ENCODE measurements around the gene KIF22.
A peak's percentile ranks its signal among the peaks of the same experiment; 100 is the strongest.

The KIF22 gene

DNA sequence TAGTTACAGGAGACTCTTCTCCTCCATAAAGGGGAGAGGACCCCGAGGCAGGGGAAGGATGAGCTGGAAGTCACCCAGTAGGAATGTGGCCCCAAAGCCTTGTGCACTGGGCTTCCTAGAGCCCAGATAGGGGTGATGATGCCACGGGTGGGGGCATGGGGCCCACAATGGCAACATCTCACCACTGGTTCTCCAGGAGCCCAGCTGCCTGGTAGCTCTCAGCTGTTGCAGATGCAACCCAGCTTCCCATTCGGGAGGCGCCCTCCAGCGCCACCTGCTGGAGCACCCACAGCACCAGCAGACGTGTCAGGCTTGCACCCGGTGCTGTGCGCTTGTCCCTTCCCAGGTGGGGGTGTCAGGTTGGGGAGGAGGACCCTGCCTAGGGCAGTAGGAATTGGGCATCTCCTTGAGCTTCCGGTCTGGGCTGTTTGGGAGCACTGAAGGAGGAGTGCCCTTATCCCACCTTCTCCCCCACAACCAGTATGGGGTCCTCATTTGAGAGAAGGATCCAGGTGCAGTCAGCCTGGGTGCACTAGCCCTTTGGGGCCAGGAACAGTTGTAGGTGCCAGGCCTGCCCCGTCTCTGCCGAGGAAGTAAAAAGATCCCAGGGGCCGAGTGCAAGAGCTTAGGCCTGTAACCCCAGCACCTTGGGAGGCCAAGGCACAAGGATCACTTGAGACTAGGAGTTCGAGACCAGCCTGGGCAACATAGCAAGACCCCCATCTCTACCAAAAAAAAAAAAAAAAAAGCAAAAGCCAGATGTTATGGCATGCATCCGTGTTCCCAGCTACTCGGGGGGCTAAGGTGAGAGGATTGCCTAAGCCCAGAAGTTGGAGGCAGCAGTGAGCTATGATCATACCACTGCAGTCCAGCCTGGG is 58.1 kb downstream of the KIF22 start:
- Histone ChIP-seq H3K4me3 (ENCODE audit: low read depth, low read length) (no peak overlapping the region), H3K27ac (no peak overlapping the region), H3K36me3 (replicated peaks) (peaks cover 61% of the 10 kb centered on the region), H3K27me3 (replicated peaks) (no peaks in the 10 kb centered on the region)
- DNase-seq: peak; percentile 34
- TF ChIP-seq, protein P1, sequence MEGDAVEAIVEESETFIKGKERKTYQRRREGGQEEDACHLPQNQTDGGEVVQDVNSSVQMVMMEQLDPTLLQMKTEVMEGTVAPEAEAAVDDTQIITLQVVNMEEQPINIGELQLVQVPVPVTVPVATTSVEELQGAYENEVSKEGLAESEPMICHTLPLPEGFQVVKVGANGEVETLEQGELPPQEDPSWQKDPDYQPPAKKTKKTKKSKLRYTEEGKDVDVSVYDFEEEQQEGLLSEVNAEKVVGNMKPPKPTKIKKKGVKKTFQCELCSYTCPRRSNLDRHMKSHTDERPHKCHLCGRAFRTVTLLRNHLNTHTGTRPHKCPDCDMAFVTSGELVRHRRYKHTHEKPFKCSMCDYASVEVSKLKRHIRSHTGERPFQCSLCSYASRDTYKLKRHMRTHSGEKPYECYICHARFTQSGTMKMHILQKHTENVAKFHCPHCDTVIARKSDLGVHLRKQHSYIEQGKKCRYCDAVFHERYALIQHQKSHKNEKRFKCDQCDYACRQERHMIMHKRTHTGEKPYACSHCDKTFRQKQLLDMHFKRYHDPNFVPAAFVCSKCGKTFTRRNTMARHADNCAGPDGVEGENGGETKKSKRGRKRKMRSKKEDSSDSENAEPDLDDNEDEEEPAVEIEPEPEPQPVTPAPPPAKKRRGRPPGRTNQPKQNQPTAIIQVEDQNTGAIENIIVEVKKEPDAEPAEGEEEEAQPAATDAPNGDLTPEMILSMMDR (IDR thresholded peaks at IDR 0.05; ENCODE audit: low read depth, low read length, missing control alignments): peak; percentile 96
- in situ Hi-C loops (cut with HindIII; ENCODE audit: low pct_ligation_motif_present, low sequenced_read_pairs): no loop called here

DNA sequence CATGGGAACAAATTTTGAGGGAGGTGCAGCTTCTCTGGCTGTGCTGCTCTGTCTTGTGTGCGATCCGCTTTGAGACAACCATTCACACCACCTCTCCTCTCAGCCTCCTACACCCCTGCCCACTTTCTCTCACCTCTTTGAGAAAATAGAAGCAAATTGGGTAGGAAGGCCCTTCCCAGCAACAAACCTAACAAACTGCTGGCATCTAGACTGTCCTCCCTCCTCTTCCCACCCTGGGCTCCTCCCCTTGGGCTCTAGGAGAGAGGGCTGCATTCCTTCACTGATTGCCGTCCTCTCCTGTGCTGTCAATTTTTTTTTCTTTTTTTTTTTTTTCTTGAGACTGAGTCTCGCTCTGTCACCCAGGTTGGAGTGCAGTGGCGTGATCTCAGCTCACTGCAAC is 59.0 kb downstream of the KIF22 start:
- no peak for DNase-seq
- H3K27me3 ChIP-seq (replicated peaks): no peaks in the 10 kb centered on the region
- H3K36me3 ChIP-seq (replicated peaks): peaks cover 52% of the 10 kb centered on the region
- H3K27ac ChIP-seq: no peak overlapping the region
- H3K4me3 ChIP-seq (ENCODE audit: low read depth, low read length): no peak overlapping the region
- TF ChIP-seq, protein P1 (IDR thresholded peaks at IDR 0.05; ENCODE audit: low read depth, low read length, missing control alignments): no peak
- in situ Hi-C loops (cut with HindIII; ENCODE audit: low pct_ligation_motif_present, low sequenced_read_pairs): no loop called here

DNA sequence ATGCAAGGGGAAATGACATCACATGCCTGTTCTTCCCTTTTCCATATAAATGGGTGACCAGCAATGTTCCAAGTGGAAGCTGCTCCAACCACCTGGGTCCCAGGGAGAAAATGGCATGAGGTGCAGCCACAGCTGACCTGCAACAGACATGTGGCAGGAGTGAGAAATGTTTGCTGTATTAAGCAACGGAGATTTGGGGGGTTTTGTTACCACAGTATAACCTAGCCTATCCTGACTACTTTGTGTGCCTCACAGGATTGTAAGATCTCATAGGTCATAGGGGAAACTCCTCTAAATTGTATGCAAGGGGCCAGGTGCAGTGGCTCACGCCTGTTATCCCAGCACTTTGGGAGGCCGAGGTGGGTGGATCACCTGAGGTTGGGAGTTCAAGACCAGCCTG is 60.4 kb downstream of the KIF22 start:
- Histone ChIP-seq H3K27me3 (replicated peaks) (no peaks in the 10 kb centered on the region), H3K27ac (no peak overlapping the region), H3K4me3 (ENCODE audit: low read depth, low read length) (no peak overlapping the region), H3K36me3 (replicated peaks) (peaks cover 41% of the 10 kb centered on the region)
- TF ChIP-seq, protein P1 (IDR thresholded peaks at IDR 0.05; ENCODE audit: low read depth, low read length, missing control alignments): no peak
- in situ Hi-C loops (cut with HindIII; ENCODE audit: low pct_ligation_motif_present, low sequenced_read_pairs): no loop called here
- no peak for DNase-seq

DNA sequence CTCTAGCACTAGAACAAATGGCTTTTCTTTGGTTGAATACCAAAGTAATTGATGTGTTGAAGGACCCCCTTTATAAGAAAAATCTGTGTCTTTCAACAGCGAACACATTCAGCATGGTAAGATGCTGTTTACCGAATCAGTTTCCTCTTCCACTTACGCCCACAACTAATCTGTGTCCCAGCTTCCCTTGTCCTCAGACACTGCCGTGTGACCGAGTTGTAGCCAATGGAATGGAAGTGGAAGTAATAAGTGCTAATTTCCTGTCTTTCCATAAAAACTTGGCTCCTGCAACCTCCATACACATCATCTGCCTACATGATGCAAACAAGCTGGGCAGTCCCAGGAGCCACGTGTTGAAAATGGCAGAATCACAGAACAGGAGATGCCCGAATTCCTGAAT is 62.1 kb downstream of the KIF22 start:
- TF ChIP-seq, protein P1 (IDR thresholded peaks at IDR 0.05; ENCODE audit: low read depth, low read length, missing control alignments): no peak
- Histone ChIP-seq H3K36me3 (replicated peaks) (peaks cover 24% of the 10 kb centered on the region), H3K27ac (no peak overlapping the region), H3K4me3 (ENCODE audit: low read depth, low read length) (no peak overlapping the region), H3K27me3 (replicated peaks) (no peaks in the 10 kb centered on the region)
- in situ Hi-C loops (cut with HindIII; ENCODE audit: low pct_ligation_motif_present, low sequenced_read_pairs): no loop called here
- no peak for DNase-seq

DNA sequence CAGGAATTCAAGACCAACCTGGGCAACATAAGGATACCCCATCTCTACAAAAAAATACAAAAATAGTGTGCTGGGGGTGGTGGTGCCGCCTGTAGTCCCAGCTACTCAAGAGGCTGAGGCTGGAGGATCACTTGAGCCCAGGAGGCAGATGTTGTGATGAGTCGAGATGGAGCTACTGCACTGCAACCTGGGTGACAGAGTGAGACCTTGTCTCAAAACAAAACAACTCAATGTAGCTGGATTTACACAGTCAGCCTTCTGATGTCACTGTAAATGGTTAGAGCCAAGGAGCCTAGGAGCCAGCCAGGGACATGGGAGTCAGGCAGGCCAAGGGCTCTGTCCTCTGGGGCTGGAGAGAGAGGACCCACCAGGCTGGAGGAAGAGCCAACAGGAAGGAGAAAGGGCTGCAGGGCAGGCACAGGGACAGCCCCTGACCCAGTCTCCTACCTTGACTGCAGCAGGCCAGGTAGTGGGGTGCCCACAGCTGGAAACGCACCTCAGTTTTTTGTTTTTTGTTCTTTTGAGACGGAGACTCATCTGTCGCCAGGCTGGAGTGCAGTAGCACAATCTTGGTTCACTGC is 64.1 kb downstream of the KIF22 start:
- in situ Hi-C loops (cut with HindIII; ENCODE audit: low pct_ligation_motif_present, low sequenced_read_pairs): no loop called here
- TF ChIP-seq, protein P1 (IDR thresholded peaks at IDR 0.05; ENCODE audit: low read depth, low read length, missing control alignments): no peak
- DNase-seq: no peak
- Histone ChIP-seq H3K36me3 (replicated peaks) (peaks cover 21% of the 10 kb centered on the region), H3K4me3 (ENCODE audit: low read depth, low read length) (no peak overlapping the region), H3K27me3 (replicated peaks) (no peaks in the 10 kb centered on the region), H3K27ac (no peak overlapping the region)

All from brain microvascular endothelial cell (primary cell).